ENCODE results near the gene ZNF660. TPM values are rescaled to one million over a fixed set of nuclear protein-coding genes. Genes with fewer than 3 reads are reported as not detected.

Gene ZNF660
- total and polyA plus RNA-seq, 9 of the 15 experiments (the other 6 are each of a cell fraction or from before 2014, with no cell fraction given), result 0.06 to 0.65 (median 0.17) TPM

GRCh38 chr3:44648564-44649229, 63.9 kb downstream of the ZNF660 start, which contains the start of gene ZNF35 (continued):
- TF ChIP-seq ZNF518B (CRISPR knock-in tag; IDR thresholded peaks at IDR 0.05), result no peak

Other genes with a start within 250 kb of the ZNF660 start
Only the 7 nearest of the 9 such genes appear.
- 5.8 and 7.9 TPM in 2 replicates for gene ZNF445, start 107.3 kb upstream of the ZNF660 start, total RNA-seq (2014; rRNA removed)
- 13.9 and 14.3 TPM in 2 replicates for gene ZNF445, start 107.3 kb upstream of the ZNF660 start, total RNA-seq (2014; rRNA removed; fragmentation: Illumina TruSeq; extraction: Trizol)
- gene ZNF445, start 107.3 kb upstream of the ZNF660 start, total RNA-seq (2015; rRNA removed; fragmentation: Illumina TruSeq; extraction: Trizol), result 14.0 and 15.0 TPM in 2 replicates
- 24.2 and 26.9 TPM in 2 replicates for gene ZNF445, start 107.3 kb upstream of the ZNF660 start, total RNA-seq (2021)
- 10.6 and 11.8 TPM in 2 replicates for gene ZNF445, start 107.3 kb upstream of the ZNF660 start, polyA plus RNA-seq (2011; rRNA removed)
- gene ZNF445, start 107.3 kb upstream of the ZNF660 start, polyA plus RNA-seq (2014; fragmentation: Illumina TruSeq; extraction: Trizol), result 9.5 and 9.9 TPM in 2 replicates
- gene ZNF445, start 107.3 kb upstream of the ZNF660 start, polyA plus RNA-seq (2014; fragmentation: Nextera tagmentation; extraction: Ambion mirVana), result 1 to 10 TPM; 1.2 to 1.8 TPM
- gene ZNF445, start 107.3 kb upstream of the ZNF660 start, polyA plus RNA-seq (2014; rRNA removed), result 12.4 and 13.1 TPM in 2 replicates
- not detected in 2 replicates for gene ZKSCAN7, start 29.8 kb upstream of the ZNF660 start, total RNA-seq (2014; rRNA removed)
- not detected in 2 replicates for gene ZKSCAN7, start 29.8 kb upstream of the ZNF660 start, total RNA-seq (2014; rRNA removed; fragmentation: Illumina TruSeq; extraction: Trizol)
- gene ZKSCAN7, start 29.8 kb upstream of the ZNF660 start, total RNA-seq (2015; rRNA removed; fragmentation: Illumina TruSeq; extraction: Trizol), result not detected in 2 replicates
- 0.07 TPM in 1 of 2 replicates, not detected in the other for gene ZKSCAN7, start 29.8 kb upstream of the ZNF660 start, total RNA-seq (2021)
- gene ZKSCAN7, start 29.8 kb upstream of the ZNF660 start, polyA plus RNA-seq (2011; rRNA removed), result not detected in 2 replicates
- not detected in 2 replicates for gene ZKSCAN7, start 29.8 kb upstream of the ZNF660 start, polyA plus RNA-seq (2014; fragmentation: Illumina TruSeq; extraction: Trizol)
- gene ZKSCAN7, start 29.8 kb upstream of the ZNF660 start, polyA plus RNA-seq (2014; fragmentation: Nextera tagmentation; extraction: Ambion mirVana), result not detected
- not detected in 2 replicates for gene ZKSCAN7, start 29.8 kb upstream of the ZNF660 start, polyA plus RNA-seq (2014; rRNA removed)
- gene ZNF197, start 40.1 kb downstream of the ZNF660 start, total RNA-seq (2014; rRNA removed), result 12.1 and 13.1 TPM in 2 replicates
- 19.1 and 22.3 TPM in 2 replicates for gene ZNF197, start 40.1 kb downstream of the ZNF660 start, total RNA-seq (2014; rRNA removed; fragmentation: Illumina TruSeq; extraction: Trizol)
- 16.1 and 18.5 TPM in 2 replicates for gene ZNF197, start 40.1 kb downstream of the ZNF660 start, total RNA-seq (2015; rRNA removed; fragmentation: Illumina TruSeq; extraction: Trizol)
- gene ZNF197, start 40.1 kb downstream of the ZNF660 start, total RNA-seq (2021), result 12.7 and 13.9 TPM in 2 replicates
- 10.1 and 13.7 TPM in 2 replicates for gene ZNF197, start 40.1 kb downstream of the ZNF660 start, polyA plus RNA-seq (2011; rRNA removed)
- gene ZNF197, start 40.1 kb downstream of the ZNF660 start, polyA plus RNA-seq (2014; fragmentation: Illumina TruSeq; extraction: Trizol), result 15.7 and 16.7 TPM in 2 replicates
- gene ZNF197, start 40.1 kb downstream of the ZNF660 start, polyA plus RNA-seq (2014; fragmentation: Nextera tagmentation; extraction: Ambion mirVana), result 1 to 10 TPM; 3.5 to 3.8 TPM
- 9.4 and 11.0 TPM in 2 replicates for gene ZNF197, start 40.1 kb downstream of the ZNF660 start, polyA plus RNA-seq (2014; rRNA removed)
- 11.5 and 12.2 TPM in 2 replicates for gene ZNF35, start 63.8 kb downstream of the ZNF660 start, total RNA-seq (2014; rRNA removed)
- gene ZNF35, start 63.8 kb downstream of the ZNF660 start, total RNA-seq (2014; rRNA removed; fragmentation: Illumina TruSeq; extraction: Trizol), result 18.2 and 21.9 TPM in 2 replicates
- gene ZNF35, start 63.8 kb downstream of the ZNF660 start, total RNA-seq (2015; rRNA removed; fragmentation: Illumina TruSeq; extraction: Trizol), result 17.6 and 18.2 TPM in 2 replicates
- 13.1 and 13.7 TPM in 2 replicates for gene ZNF35, start 63.8 kb downstream of the ZNF660 start, total RNA-seq (2021)
- 7.5 and 8.2 TPM in 2 replicates for gene ZNF35, start 63.8 kb downstream of the ZNF660 start, polyA plus RNA-seq (2011; rRNA removed)
- 12.3 and 14.8 TPM in 2 replicates for gene ZNF35, start 63.8 kb downstream of the ZNF660 start, polyA plus RNA-seq (2014; fragmentation: Illumina TruSeq; extraction: Trizol)
- gene ZNF35, start 63.8 kb downstream of the ZNF660 start, polyA plus RNA-seq (2014; fragmentation: Nextera tagmentation; extraction: Ambion mirVana), result 10 to 100 TPM; 15.2 to 15.5 TPM
- gene ZNF35, start 63.8 kb downstream of the ZNF660 start, polyA plus RNA-seq (2014; rRNA removed), result 8.0 and 8.6 TPM in 2 replicates
- 0.59 and 0.61 TPM in 2 replicates for gene ZNF502, start 127.7 kb downstream of the ZNF660 start, total RNA-seq (2014; rRNA removed)
- 0.73 and 1.3 TPM in 2 replicates for gene ZNF502, start 127.7 kb downstream of the ZNF660 start, total RNA-seq (2014; rRNA removed; fragmentation: Illumina TruSeq; extraction: Trizol)
- 0.68 and 0.98 TPM in 2 replicates for gene ZNF502, start 127.7 kb downstream of the ZNF660 start, total RNA-seq (2015; rRNA removed; fragmentation: Illumina TruSeq; extraction: Trizol)
- 0.65 and 0.73 TPM in 2 replicates for gene ZNF502, start 127.7 kb downstream of the ZNF660 start, total RNA-seq (2021)
- 0.11 and 0.47 TPM in 2 replicates for gene ZNF502, start 127.7 kb downstream of the ZNF660 start, polyA plus RNA-seq (2011; rRNA removed)
- 0.73 and 0.90 TPM in 2 replicates for gene ZNF502, start 127.7 kb downstream of the ZNF660 start, polyA plus RNA-seq (2014; fragmentation: Illumina TruSeq; extraction: Trizol)
- gene ZNF502, start 127.7 kb downstream of the ZNF660 start, polyA plus RNA-seq (2014; fragmentation: Nextera tagmentation; extraction: Ambion mirVana), result under 1 TPM; 0.38 to 0.67 TPM
- 0.60 and 1.6 TPM in 2 replicates for gene ZNF502, start 127.7 kb downstream of the ZNF660 start, polyA plus RNA-seq (2014; rRNA removed)
- 4.9 and 6.5 TPM in 2 replicates for gene ZNF501, start 144.7 kb downstream of the ZNF660 start, total RNA-seq (2014; rRNA removed)
- 4.5 and 4.8 TPM in 2 replicates for gene ZNF501, start 144.7 kb downstream of the ZNF660 start, total RNA-seq (2014; rRNA removed; fragmentation: Illumina TruSeq; extraction: Trizol)
- 3.6 and 3.7 TPM in 2 replicates for gene ZNF501, start 144.7 kb downstream of the ZNF660 start, total RNA-seq (2015; rRNA removed; fragmentation: Illumina TruSeq; extraction: Trizol)
- gene ZNF501, start 144.7 kb downstream of the ZNF660 start, total RNA-seq (2021), result 3.9 and 4.4 TPM in 2 replicates
- 1.1 and 4.2 TPM in 2 replicates for gene ZNF501, start 144.7 kb downstream of the ZNF660 start, polyA plus RNA-seq (2011; rRNA removed)
- 2.3 and 4.1 TPM in 2 replicates for gene ZNF501, start 144.7 kb downstream of the ZNF660 start, polyA plus RNA-seq (2014; fragmentation: Illumina TruSeq; extraction: Trizol)
- gene ZNF501, start 144.7 kb downstream of the ZNF660 start, polyA plus RNA-seq (2014; fragmentation: Nextera tagmentation; extraction: Ambion mirVana), result 1 to 10 TPM; 1.2 to 1.6 TPM
- gene ZNF501, start 144.7 kb downstream of the ZNF660 start, polyA plus RNA-seq (2014; rRNA removed), result 2.4 and 2.9 TPM in 2 replicates
- 27.9 and 31.3 TPM in 2 replicates for gene KIAA1143, start 176.7 kb downstream of the ZNF660 start, total RNA-seq (2014; rRNA removed)
- gene KIAA1143, start 176.7 kb downstream of the ZNF660 start, total RNA-seq (2014; rRNA removed; fragmentation: Illumina TruSeq; extraction: Trizol), result 72.0 and 97.2 TPM in 2 replicates
- gene KIAA1143, start 176.7 kb downstream of the ZNF660 start, total RNA-seq (2015; rRNA removed; fragmentation: Illumina TruSeq; extraction: Trizol), result 43.7 and 47.0 TPM in 2 replicates
- 42.8 and 47.1 TPM in 2 replicates for gene KIAA1143, start 176.7 kb downstream of the ZNF660 start, total RNA-seq (2021)
- 30.9 and 40.7 TPM in 2 replicates for gene KIAA1143, start 176.7 kb downstream of the ZNF660 start, polyA plus RNA-seq (2011; rRNA removed)
- gene KIAA1143, start 176.7 kb downstream of the ZNF660 start, polyA plus RNA-seq (2014; fragmentation: Illumina TruSeq; extraction: Trizol), result 47.4 and 54.6 TPM in 2 replicates
- 10 to 100 TPM; 33.5 to 42.2 TPM for gene KIAA1143, start 176.7 kb downstream of the ZNF660 start, polyA plus RNA-seq (2014; fragmentation: Nextera tagmentation; extraction: Ambion mirVana)
- 24.0 and 25.6 TPM in 2 replicates for gene KIAA1143, start 176.7 kb downstream of the ZNF660 start, polyA plus RNA-seq (2014; rRNA removed)